ENCODE results near the gene RPS3A.
"Not testable (repeated sequence)": the region's sequence is repeated elsewhere in the genome, so short reads cannot be mapped to it uniquely, and the experiment has no call there.

RPS3A gene

DNA sequence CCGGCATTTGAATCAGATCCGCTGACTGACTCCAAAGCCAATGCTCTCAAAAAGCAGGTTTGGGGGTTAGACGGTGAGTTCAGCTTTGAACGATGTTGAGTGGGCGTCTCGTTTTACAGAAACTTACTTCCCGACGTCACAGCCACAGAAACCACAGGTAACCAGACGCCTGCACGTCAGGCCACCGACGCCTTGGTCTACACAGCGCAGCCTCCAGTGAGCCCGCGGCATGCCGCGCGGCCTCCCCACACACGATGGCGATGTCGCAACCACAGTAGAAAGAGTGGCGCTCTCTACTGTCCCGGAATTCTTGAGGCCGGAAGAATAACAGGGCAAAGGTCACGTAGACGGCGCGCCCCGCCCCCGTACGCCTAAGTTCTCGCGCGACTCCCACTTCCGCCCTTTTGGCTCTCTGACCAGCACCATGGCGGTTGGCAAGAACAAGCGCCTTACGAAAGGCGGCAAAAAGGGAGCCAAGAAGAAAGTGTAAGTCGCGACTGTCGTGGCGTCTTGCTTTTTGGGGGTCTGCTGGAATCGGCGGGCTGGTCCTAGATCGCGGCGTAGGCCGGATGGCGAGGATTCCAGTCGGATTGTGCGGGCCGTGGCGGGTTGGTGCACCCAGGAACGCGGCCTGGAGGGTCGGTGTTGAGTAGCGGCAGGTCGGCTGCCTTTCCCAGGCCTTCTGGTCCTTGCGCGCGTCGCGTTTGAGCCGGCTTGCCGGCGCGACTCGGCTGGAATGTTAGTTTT lies at the start of gene RPS3A:
Gene RPS3A, plus strand, starts transcription at position 400 of the 747 bp plus-strand sequence. Its CDS starts 25 bp downstream, at position 425.
- peak; percentile 98 for DNase-seq (ENCODE audit: low read depth)
- TF ChIP-seq, protein P1, sequence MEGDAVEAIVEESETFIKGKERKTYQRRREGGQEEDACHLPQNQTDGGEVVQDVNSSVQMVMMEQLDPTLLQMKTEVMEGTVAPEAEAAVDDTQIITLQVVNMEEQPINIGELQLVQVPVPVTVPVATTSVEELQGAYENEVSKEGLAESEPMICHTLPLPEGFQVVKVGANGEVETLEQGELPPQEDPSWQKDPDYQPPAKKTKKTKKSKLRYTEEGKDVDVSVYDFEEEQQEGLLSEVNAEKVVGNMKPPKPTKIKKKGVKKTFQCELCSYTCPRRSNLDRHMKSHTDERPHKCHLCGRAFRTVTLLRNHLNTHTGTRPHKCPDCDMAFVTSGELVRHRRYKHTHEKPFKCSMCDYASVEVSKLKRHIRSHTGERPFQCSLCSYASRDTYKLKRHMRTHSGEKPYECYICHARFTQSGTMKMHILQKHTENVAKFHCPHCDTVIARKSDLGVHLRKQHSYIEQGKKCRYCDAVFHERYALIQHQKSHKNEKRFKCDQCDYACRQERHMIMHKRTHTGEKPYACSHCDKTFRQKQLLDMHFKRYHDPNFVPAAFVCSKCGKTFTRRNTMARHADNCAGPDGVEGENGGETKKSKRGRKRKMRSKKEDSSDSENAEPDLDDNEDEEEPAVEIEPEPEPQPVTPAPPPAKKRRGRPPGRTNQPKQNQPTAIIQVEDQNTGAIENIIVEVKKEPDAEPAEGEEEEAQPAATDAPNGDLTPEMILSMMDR (conservative IDR thresholded peaks at IDR 0.05; ENCODE audit: control insufficient read depth, insufficient read depth, low read depth, low read length): peak; percentile 69
- H3K4me3 ChIP-seq (ENCODE audit: control insufficient read depth, low read depth, low read length): peak within 1 kb of the TSS; percentile 71

DNA sequence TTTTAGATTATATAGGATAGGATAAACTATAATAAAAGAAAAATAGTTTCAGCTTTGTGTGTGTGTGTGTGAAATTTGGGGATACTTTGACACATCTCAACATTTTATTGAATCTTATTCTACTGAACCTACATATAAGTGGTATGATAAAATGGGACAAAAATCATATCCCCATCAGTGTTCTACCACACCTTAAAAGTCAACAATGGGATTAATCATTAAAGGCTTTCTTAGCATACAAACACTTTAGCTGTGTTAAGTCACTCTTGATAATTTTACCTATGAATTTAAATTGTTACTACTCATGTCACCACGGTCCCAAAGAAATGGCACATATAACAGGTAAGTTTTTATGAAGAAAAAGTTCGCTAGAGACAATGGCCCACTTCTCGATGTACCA lies 46.6 kb upstream of the RPS3A start:
- no peak overlapping the region for H3K4me3 ChIP-seq (ENCODE audit: control insufficient read depth, low read depth, low read length)
- TF ChIP-seq, protein P1 (conservative IDR thresholded peaks at IDR 0.05; ENCODE audit: control insufficient read depth, insufficient read depth, low read depth, low read length): no peak
- DNase-seq (ENCODE audit: low read depth): no peak

DNA sequence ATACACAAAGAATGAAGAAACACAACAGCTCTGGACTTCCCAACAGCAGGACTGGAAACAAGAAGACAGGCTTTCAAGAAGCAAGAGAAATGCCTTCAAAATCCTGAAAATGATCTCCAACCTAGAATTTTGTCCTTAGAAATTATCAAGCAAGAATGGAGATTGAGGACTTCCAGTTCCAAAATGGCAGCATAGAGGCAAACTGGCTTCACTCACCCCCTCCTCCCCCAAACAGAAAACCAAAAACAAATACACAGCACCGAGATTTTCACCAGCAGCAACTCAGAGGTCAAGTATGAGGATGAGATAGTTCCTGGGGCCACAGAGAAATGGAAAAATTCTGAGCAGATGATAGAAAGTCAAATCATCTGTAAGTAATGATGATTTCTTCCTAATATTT lies 43.9 kb upstream of the RPS3A start:
- TF ChIP-seq, protein P1 (conservative IDR thresholded peaks at IDR 0.05; ENCODE audit: control insufficient read depth, insufficient read depth, low read depth, low read length): no peak
- DNase-seq (ENCODE audit: low read depth): no peak
- no peak overlapping the region for H3K4me3 ChIP-seq (ENCODE audit: control insufficient read depth, low read depth, low read length)

DNA sequence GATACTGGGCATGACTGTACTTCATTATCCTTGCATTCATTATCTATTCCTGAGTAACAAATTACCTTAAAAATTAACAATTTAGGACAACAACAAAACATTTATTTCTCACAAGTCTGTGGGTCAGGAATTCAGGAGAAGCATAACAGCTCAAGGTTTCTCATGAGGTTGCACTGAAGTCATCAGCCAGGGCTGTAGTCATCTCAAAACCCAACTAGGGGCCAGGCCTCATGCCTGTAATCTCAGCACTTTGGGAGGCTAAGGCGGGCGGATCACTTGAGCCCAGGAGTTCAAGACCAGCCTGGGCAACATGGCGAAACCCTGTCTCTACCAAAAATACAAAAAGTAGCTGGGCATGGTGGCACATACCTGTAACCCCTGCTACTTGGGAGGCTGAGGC lies 36.3 kb upstream of the RPS3A start:
- not testable (repeated sequence) for DNase-seq (ENCODE audit: low read depth); H3K4me3 ChIP-seq (ENCODE audit: control insufficient read depth, low read depth, low read length)

DNA sequence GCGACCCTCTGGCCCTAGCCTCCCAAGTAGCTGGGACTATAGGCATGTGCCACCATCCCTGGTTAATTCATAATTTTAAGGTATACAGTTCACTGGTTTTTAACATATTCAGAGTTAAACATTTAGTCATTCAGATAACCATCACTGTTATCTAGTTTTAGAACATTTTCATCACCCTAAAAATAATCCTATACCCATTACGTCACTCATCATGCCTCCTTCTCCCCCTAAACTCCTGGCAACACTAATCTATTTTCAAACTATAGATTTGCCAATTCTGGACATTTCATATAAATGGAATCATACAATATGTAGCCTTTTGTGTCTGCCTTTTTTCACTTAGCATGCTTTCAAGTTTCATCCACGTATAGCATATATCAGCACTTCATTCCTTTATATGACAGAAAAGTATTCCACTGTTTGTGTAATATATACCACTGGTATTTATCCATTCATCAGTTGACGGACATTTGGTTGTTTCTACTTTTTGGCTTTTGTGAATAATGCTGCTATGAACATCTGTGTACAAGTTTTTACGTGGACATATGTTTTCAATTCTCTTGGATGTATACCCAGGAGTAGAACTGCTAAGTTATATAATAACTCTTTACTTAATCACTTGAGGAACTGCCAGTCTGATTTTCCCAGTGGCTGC lies 32.0 kb upstream of the RPS3A start:
- TF ChIP-seq, protein P1 (conservative IDR thresholded peaks at IDR 0.05; ENCODE audit: control insufficient read depth, insufficient read depth, low read depth, low read length): no peak
- H3K4me3 ChIP-seq (ENCODE audit: control insufficient read depth, low read depth, low read length): no peak overlapping the region
- DNase-seq (ENCODE audit: low read depth): peak; percentile 7

DNA sequence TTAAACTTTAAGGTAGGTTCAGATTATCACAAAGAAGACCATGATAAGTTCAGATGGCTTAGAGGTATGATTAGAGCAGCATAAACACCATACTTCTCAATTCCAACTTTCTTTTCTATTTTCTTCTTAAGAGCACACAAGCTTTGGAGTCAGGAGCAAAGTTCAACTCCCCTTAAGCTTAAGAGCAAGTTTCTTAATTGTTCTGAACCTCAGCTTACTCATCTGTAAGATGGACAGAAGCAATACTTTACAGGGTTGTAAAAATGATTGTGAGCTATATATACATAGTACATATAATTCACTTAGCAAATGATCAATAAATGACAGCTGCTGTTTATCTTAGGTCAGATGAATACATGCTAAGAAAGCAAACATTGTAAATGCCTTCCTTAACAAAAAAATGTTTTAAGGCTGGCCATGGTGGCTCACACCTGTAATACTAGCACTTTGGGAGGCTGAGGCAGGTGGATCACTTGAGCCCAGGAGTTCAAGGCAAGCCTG lies 25.0 kb upstream of the RPS3A start:
- DNase-seq (ENCODE audit: low read depth): no peak
- TF ChIP-seq, protein P1 (conservative IDR thresholded peaks at IDR 0.05; ENCODE audit: control insufficient read depth, insufficient read depth, low read depth, low read length): no peak

DNA sequence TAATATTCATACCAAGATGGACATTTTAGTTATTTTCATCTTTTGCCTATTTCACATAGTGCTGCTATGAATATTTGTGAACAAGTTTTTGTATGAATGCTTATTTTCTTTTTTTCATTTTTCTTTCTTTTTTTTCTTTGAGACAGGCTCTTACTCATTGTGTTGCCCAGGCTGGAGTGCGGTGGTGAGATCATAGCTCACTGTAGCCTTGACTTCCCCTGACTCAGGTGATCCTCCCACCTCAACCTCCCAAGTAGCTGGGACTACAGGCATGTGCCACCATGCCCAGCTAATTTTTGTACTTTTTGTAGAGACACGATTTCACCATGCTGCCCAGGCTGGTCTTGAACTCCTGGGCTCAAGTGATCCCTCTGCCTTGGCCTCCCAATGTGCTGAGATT lies 21.4 kb upstream of the RPS3A start:
- H3K4me3 ChIP-seq (ENCODE audit: control insufficient read depth, low read depth, low read length); DNase-seq (ENCODE audit: low read depth): not testable (repeated sequence)

More for the DNA sequence above, 25.0 kb upstream of the RPS3A start:
- H3K4me3 ChIP-seq (ENCODE audit: control insufficient read depth, low read depth, low read length): no peak overlapping the region

Measured in fibroblast of mammary gland (primary cell).